IMR-90 (cell line): ENCODE measurements around the gene NPNT. TPM values are rescaled to one million over a fixed set of nuclear protein-coding genes. Genes with fewer than 3 reads are reported as not detected.

Experiments used
- ATAC-seq: fragments of 200-7000 bp; cut with Tn5 transposase; 2 replicates; pipeline ENCODE4 v1.9.1; 2020; ENCODE audit warnings: low read depth, mild to moderate bottlenecking, moderate library complexity
- BruUV-seq: library from RNA; stranded (reverse); fragments of 400-500 nt; replicated peaks from 2 replicates; lab custom pipeline; 2021; lab: Mats Ljungman, UMichigan
- CTCF ChIA-PET: fragments of 300-600 bp; formaldehyde crosslinking; extraction: SDS; loops from one replicate; lab custom pipeline; 2021; ENCODE audit warnings: antibody characterized with exemption; lab: Yijun Ruan, JAX
- POLR2A ChIA-PET: fragments of 300-600 bp; sonication (Branson Sonifier 250); formaldehyde crosslinking; loops from one replicate; lab custom pipeline; 2022; ENCODE audit warnings: antibody characterized with exemption; ENCODE audit not compliant: unreplicated experiment; lab: Charles Lee
- DNase-seq: peaks from one replicate; pipeline ENCODE4 v3.0.0; 2013
- H2AFZ ChIP-seq: replicated peaks from 2 replicates; pipeline ENCODE3; 2013; ENCODE audit warnings: low read length, mild to moderate bottlenecking; ENCODE audit not compliant: poor library complexity
- H2AK5ac ChIP-seq: 2 replicates; pipeline ENCODE4 v1.6.1; 2013; ENCODE audit warnings: low read depth, low read length, inconsistent platforms
- H2AK9ac ChIP-seq: replicated peaks from 2 replicates; pipeline ENCODE3; 2013; ENCODE audit warnings: mild to moderate bottlenecking, low read depth, low read length, moderate library complexity; ENCODE audit not compliant: poor library complexity
- H2BK120ac ChIP-seq: 2 replicates; pipeline ENCODE4 v1.6.1; 2013; ENCODE audit warnings: low read depth, low read length, inconsistent platforms
- H2BK15ac ChIP-seq: 3 replicates; pipeline ENCODE4 v1.6.1; 2013; ENCODE audit warnings: low read depth, low read length, inconsistent platforms
- H2BK20ac ChIP-seq: 2 replicates; pipeline ENCODE4 v1.6.1; 2013; ENCODE audit warnings: low read depth, mild to moderate bottlenecking, inconsistent platforms, low read length, moderate library complexity
- H2BK5ac ChIP-seq: 2 replicates; pipeline ENCODE4 v1.6.1; 2013; ENCODE audit warnings: mild to moderate bottlenecking, low read depth, low read length, inconsistent platforms; ENCODE audit not compliant: poor library complexity, severe bottlenecking
- H3K14ac ChIP-seq: replicated peaks from 2 replicates; pipeline ENCODE4 v1.6.1; 2013; ENCODE audit warnings: low read depth, low read length, inconsistent platforms
- H3K18ac ChIP-seq: 2 replicates; pipeline ENCODE4 v1.6.1; 2013; ENCODE audit warnings: low read depth, low read length, control low read depth
- H3K23ac ChIP-seq: 2 replicates; pipeline ENCODE4 v1.6.1; 2013; ENCODE audit warnings: low read depth, low read length, inconsistent platforms
- H3K27ac ChIP-seq: 2 replicates; pipeline ENCODE4 v1.5.1; 2013; ENCODE audit warnings: mild to moderate bottlenecking, control low read depth, low read length; ENCODE audit not compliant: insufficient read depth
- H3K27me3 ChIP-seq: 2 replicates; pipeline ENCODE4 v1.6.1; 2013; ENCODE audit warnings: low read length; ENCODE audit not compliant: control insufficient read depth, insufficient read depth
- H3K36me3 ChIP-seq: 2 replicates; pipeline ENCODE4 v1.6.1; 2013; ENCODE audit warnings: low read length, mixed read lengths; ENCODE audit not compliant: control insufficient read depth, insufficient read depth
- H3K4ac ChIP-seq: 2 replicates; pipeline ENCODE4 v1.6.1; 2013; ENCODE audit warnings: low read depth, low read length, inconsistent platforms
- H3K4me1 ChIP-seq: 2 replicates; pipeline ENCODE4 v1.6.1; 2013; ENCODE audit warnings: low read length, mixed read lengths; ENCODE audit not compliant: control insufficient read depth, insufficient read depth
- H3K4me2 ChIP-seq: 2 replicates; pipeline ENCODE4 v1.6.1; 2013; ENCODE audit warnings: low read depth, mild to moderate bottlenecking, control low read depth, low read length, moderate library complexity
- H3K4me3 ChIP-seq: 2 replicates; pipeline ENCODE4 v1.5.1; 2013; ENCODE audit warnings: low read depth, mild to moderate bottlenecking, control low read depth, low read length, moderate library complexity; ENCODE audit not compliant: insufficient read depth
- H3K56ac ChIP-seq: 2 replicates; pipeline ENCODE4 v1.6.1; 2013; ENCODE audit warnings: low read length, inconsistent platforms; ENCODE audit not compliant: insufficient read depth; ENCODE audit errors: extremely low read depth
- H3K79me1 ChIP-seq, 2 experiments: 2 replicates each; pipeline ENCODE4 v1.6.1; 2013; ENCODE audit warnings: low read length in 2 of 2, inconsistent platforms in 1 of 2, low read depth in 1 of 2
- H3K9ac ChIP-seq: 2 replicates; pipeline ENCODE4 v1.6.1; 2013; ENCODE audit warnings: low read depth, low read length, control low read depth
- H3K9me1 ChIP-seq: 2 replicates; pipeline ENCODE4 v1.6.1; 2013; ENCODE audit warnings: low read length, inconsistent platforms; ENCODE audit not compliant: insufficient read depth
- H3K9me3 ChIP-seq: 2 replicates; pipeline ENCODE4 v1.6.1; 2013; ENCODE audit warnings: low read length; ENCODE audit not compliant: control insufficient read depth, insufficient read depth
- H4K20me1 ChIP-seq: 2 replicates; pipeline ENCODE4 v1.6.1; 2013; ENCODE audit warnings: low read length, inconsistent platforms; ENCODE audit not compliant: insufficient read depth
- H4K5ac ChIP-seq: 2 replicates; pipeline ENCODE4 v1.6.1; 2013; ENCODE audit warnings: mild to moderate bottlenecking, low read depth, low read length, control low read depth
- H4K8ac ChIP-seq, 2 experiments: 2 replicates each; pipeline ENCODE4 v1.6.1; 2013; ENCODE audit warnings: low read depth in 2 of 2, low read length in 2 of 2, control low read depth in 1 of 2, inconsistent platforms in 1 of 2
- H4K91ac ChIP-seq: 2 replicates; pipeline ENCODE4 v1.6.1; 2013; ENCODE audit warnings: low read depth, low read length, inconsistent platforms; ENCODE audit not compliant: insufficient read depth
- BHLHE40 ChIP-seq: fragments of 150-350 bp; IDR thresholded peaks from 2 replicates; pipeline ENCODE4 v1.6.1; 2016; ENCODE audit warnings: mild to moderate bottlenecking, low read depth, low read length
- CEBPB ChIP-seq: IDR thresholded peaks from 2 replicates; pipeline ENCODE4 v1.6.1; 2012; ENCODE audit warnings: low read depth, low read length, improper control_type of control experiment
- CHD1 ChIP-seq: IDR thresholded peaks from 2 replicates; pipeline ENCODE4 v1.6.1; 2012; ENCODE audit warnings: low read depth, low read length, improper control_type of control experiment
- FOS ChIP-seq: fragments of 150-350 bp; IDR thresholded peaks from 2 replicates; pipeline ENCODE4 v1.6.1; 2016; ENCODE audit warnings: low read depth, low read length
- MAFK ChIP-seq: IDR thresholded peaks from 2 replicates; pipeline ENCODE4 v1.6.1; 2012; ENCODE audit warnings: low read depth, low read length, improper control_type of control experiment
- MAZ ChIP-seq: IDR thresholded peaks from 2 replicates; pipeline ENCODE4 v1.6.1; 2012; ENCODE audit warnings: low read depth, mild to moderate bottlenecking, low read length, improper control_type of control experiment, moderate library complexity, borderline replicate concordance
- MXI1 ChIP-seq: IDR thresholded peaks from 2 replicates; pipeline ENCODE4 v1.6.1; 2012; ENCODE audit warnings: low read depth, mild to moderate bottlenecking, low read length, moderate library complexity, borderline replicate concordance
- NFE2L2 ChIP-seq: fragments of 150-350 bp; IDR thresholded peaks from 2 replicates; pipeline ENCODE4 v1.6.1; 2016; ENCODE audit warnings: low read depth, mild to moderate bottlenecking, low read length
- POLR2A ChIP-seq: IDR thresholded peaks from 2 replicates; pipeline ENCODE4 v1.6.1; 2012; ENCODE audit warnings: mild to moderate bottlenecking, low read depth, low read length
- RAD21 ChIP-seq: IDR thresholded peaks from 2 replicates; pipeline ENCODE4 v1.6.1; 2012; ENCODE audit warnings: low read length, improper control_type of control experiment
- RCOR1 ChIP-seq: IDR thresholded peaks from 2 replicates; pipeline ENCODE4 v1.6.1; 2012; ENCODE audit warnings: mild to moderate bottlenecking, low read length, improper control_type of control experiment; ENCODE audit not compliant: insufficient replicate concordance
- RFX5 ChIP-seq: IDR thresholded peaks from 2 replicates; pipeline ENCODE4 v1.8.0; 2012; ENCODE audit warnings: low read depth, mild to moderate bottlenecking, low read length, moderate library complexity
- SMC3 ChIP-seq: fragments of 150-350 bp; IDR thresholded peaks from 2 replicates; pipeline ENCODE4 v1.6.1; 2016; ENCODE audit warnings: low read depth, mild to moderate bottlenecking, antibody characterized with exemption, low read length, moderate library complexity
- WGBS, 2 experiments: methylation state at CpG; one replicate each; pipeline versions ENCODE4 v1.1.5 to v1.1.7; 2013; ENCODE audit warnings: missing lambda C conversion rate in 2 of 2; ENCODE audit not compliant: insufficient read length in 1 of 2; ENCODE audit errors: extremely low coverage in 2 of 2; 5-methylcytosine and 5-hydroxymethylcytosine counted together
- dilution Hi-C: fragments of 300-500 bp; cut with HindIII; formaldehyde crosslinking; loops from one replicate; pipeline ENCODE4 v1.14.3; 2018; ENCODE audit warnings: low sequenced_read_pairs; ENCODE audit not compliant: unreplicated experiment
- in situ Hi-C: fragments of 300-500 bp; cut with MboI; formaldehyde crosslinking; loops from 3 replicates; pipeline ENCODE4 v1.14.3; 2019; ENCODE audit warnings: low sequenced_read_pairs, inconsistent platforms, mixed read lengths
- intact Hi-C: fragments of 100-400 bp; cut with micrococcal nuclease; formaldehyde crosslinking; loops from 2 replicates; pipeline ENCODE4 v1.10.0; 2022
- polyA plus RNA-seq, 3 experiments: library from polyadenylated mRNA; depleted of rRNA; stranded (reverse); fragments of >200 nt; gene quantifications; 2 replicates each; pipeline ENCODE4 v1.2.3, GENCODE V29; 2012; ENCODE audit warnings: low replicate concordance in 1 of 3
- total RNA-seq: library from RNA; depleted of rRNA; stranded (reverse); fragments of >200 nt; gene quantifications from 2 replicates; pipeline ENCODE4 v1.2.3, GENCODE V29; 2012
- TF ChIP-seq, protein P1 (sequence below): conservative IDR thresholded peaks from 2 replicates; pipeline ENCODE4 v1.5.1; 2012; ENCODE audit warnings: mild to moderate bottlenecking, low read depth, low read length, improper control_type of control experiment
- TF ChIP-seq, protein P2 (sequence below): fragments of 150-350 bp; IDR thresholded peaks from 2 replicates; pipeline ENCODE4 v1.6.1; 2017; ENCODE audit warnings: mild to moderate bottlenecking, antibody characterized with exemption, low read length, low read depth
- TF ChIP-seq, protein P3 (sequence below): fragments of 150-350 bp; IDR thresholded peaks from 2 replicates; pipeline ENCODE4 v1.6.1; 2016; ENCODE audit warnings: low read depth, mild to moderate bottlenecking, low read length, moderate library complexity, borderline replicate concordance

The NPNT gene
- total and polyA plus RNA-seq, 2 of the 4 experiments (the other 2 are of a cell fraction) = not detected

DNA sequence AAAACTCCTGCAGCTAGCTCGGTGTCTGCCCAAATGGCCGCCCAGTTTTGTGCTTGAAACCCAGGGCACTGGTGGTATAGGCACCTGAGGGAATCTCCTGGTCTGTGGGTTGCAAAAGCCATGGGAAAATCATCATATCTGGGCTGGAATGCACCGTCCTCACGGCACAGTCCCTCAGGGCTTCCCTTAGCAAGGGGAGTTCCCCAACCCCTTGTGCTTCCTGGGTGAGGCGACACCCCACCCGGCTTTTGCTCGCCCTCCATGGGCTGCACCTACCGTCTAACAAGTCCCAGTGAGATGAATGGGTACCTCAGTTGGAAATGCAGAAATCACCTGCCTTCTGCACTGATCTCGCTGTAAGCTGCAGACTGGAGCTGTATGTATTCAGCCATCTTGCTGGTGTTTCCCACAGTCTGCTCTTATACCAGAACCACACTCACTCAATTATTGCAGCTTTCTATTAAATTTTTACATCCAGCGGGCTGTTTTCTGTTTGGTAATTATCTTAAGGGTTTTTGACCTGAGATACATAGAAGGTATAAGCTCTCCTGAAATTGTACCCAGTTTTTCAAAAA, 36.7 kb upstream of the NPNT start:
- BruUV-seq = no TSS peak
- Histone ChIP-seq H4K5ac (no peak overlapping the region), H2BK20ac (no peak overlapping the region), H2BK120ac (no peak overlapping the region), H3K9me3 (no peaks in the 10 kb centered on the region), H4K8ac (no peak overlapping the region), H3K4ac (no peak overlapping the region), H3K4me3 (no peak overlapping the region), H3K9me1 (no peaks in the 10 kb centered on the region), H3K79me1 (no peaks in the 10 kb centered on the region), H3K36me3 (no peaks in the 10 kb centered on the region), H3K56ac (no peak overlapping the region), H4K91ac (no peak overlapping the region), H3K18ac (no peak overlapping the region), H2AK5ac (no peak overlapping the region), H3K23ac (no peak overlapping the region), H3K27ac (no peak overlapping the region), H2AFZ (no peak overlapping the region), H4K20me1 (no peaks in the 10 kb centered on the region), H3K9ac (no peak overlapping the region), H3K4me2 (no peak overlapping the region), H3K14ac (no peak overlapping the region), H3K27me3 (no peaks in the 10 kb centered on the region), H3K4me1 (no peaks in the 10 kb centered on the region), H2AK9ac (no peak overlapping the region), H2BK5ac (no peak overlapping the region), H2BK15ac (no peak overlapping the region)
- dilution Hi-C loops (no loop called here), in situ Hi-C loops (no loop called here), intact Hi-C loops (no loop called here)
- no CpG with 5 or more reads among the region's 10 CpGs for WGBS, 2 experiments
- ATAC-seq (no peak), DNase-seq (no peak)
- no peak for TF ChIP-seq CEBPB
- TF ChIP-seq MXI1 = no peak
- TF ChIP-seq BHLHE40 = no peak
- TF ChIP-seq CHD1 = no peak
- no peak for TF ChIP-seq POLR2A
- no peak for TF ChIP-seq RAD21
- no peak for TF ChIP-seq NFE2L2
- no peak for TF ChIP-seq RCOR1
- no peak for TF ChIP-seq SMC3
- TF ChIP-seq, protein P1, sequence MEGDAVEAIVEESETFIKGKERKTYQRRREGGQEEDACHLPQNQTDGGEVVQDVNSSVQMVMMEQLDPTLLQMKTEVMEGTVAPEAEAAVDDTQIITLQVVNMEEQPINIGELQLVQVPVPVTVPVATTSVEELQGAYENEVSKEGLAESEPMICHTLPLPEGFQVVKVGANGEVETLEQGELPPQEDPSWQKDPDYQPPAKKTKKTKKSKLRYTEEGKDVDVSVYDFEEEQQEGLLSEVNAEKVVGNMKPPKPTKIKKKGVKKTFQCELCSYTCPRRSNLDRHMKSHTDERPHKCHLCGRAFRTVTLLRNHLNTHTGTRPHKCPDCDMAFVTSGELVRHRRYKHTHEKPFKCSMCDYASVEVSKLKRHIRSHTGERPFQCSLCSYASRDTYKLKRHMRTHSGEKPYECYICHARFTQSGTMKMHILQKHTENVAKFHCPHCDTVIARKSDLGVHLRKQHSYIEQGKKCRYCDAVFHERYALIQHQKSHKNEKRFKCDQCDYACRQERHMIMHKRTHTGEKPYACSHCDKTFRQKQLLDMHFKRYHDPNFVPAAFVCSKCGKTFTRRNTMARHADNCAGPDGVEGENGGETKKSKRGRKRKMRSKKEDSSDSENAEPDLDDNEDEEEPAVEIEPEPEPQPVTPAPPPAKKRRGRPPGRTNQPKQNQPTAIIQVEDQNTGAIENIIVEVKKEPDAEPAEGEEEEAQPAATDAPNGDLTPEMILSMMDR = no peak
- TF ChIP-seq, protein P2, sequence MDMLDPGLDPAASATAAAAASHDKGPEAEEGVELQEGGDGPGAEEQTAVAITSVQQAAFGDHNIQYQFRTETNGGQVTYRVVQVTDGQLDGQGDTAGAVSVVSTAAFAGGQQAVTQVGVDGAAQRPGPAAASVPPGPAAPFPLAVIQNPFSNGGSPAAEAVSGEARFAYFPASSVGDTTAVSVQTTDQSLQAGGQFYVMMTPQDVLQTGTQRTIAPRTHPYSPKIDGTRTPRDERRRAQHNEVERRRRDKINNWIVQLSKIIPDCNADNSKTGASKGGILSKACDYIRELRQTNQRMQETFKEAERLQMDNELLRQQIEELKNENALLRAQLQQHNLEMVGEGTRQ = no peak
- TF ChIP-seq FOS = no peak
- TF ChIP-seq, protein P3, sequence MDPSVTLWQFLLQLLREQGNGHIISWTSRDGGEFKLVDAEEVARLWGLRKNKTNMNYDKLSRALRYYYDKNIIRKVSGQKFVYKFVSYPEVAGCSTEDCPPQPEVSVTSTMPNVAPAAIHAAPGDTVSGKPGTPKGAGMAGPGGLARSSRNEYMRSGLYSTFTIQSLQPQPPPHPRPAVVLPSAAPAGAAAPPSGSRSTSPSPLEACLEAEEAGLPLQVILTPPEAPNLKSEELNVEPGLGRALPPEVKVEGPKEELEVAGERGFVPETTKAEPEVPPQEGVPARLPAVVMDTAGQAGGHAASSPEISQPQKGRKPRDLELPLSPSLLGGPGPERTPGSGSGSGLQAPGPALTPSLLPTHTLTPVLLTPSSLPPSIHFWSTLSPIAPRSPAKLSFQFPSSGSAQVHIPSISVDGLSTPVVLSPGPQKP = no peak
- no peak for TF ChIP-seq MAFK
- TF ChIP-seq MAZ = no peak
- TF ChIP-seq RFX5 = no peak
- POLR2A ChIA-PET = no interaction called here
- CTCF ChIA-PET = no interaction called here
